Keratinocyte (primary cell): ENCODE measurements around the gene NCKAP5. TPM values are rescaled to one million over a fixed set of nuclear protein-coding genes. Genes with fewer than 3 reads are reported as not detected.
A peak's percentile ranks its signal among the peaks of the same experiment; 100 is the strongest.

Experiments used
- DNase-seq: peaks from one replicate; pipeline ENCODE4 v3.0.0-alpha.2; 2011; ENCODE audit warnings: low read depth, missing footprints, low spot score
- FAIRE-seq: peaks from 2 replicates; lab custom pipeline; 2011; peaks lifted over from hg19 to GRCh38; lab: Jason Lieb, UNC
- H2AFZ ChIP-seq: 2 replicates; pipeline ENCODE4 v1.6.0; 2012; ENCODE audit warnings: low read length, control low read depth, inconsistent platforms; ENCODE audit not compliant: control insufficient read depth
- H3K27ac ChIP-seq: 2 replicates; pipeline ENCODE4 v1.5.1; 2011; ENCODE audit warnings: low read length; ENCODE audit not compliant: control insufficient read depth, insufficient read depth
- H3K27me3 ChIP-seq: 3 replicates; pipeline ENCODE4 v1.6.0; 2011; ENCODE audit warnings: low read length; ENCODE audit not compliant: control insufficient read depth, insufficient read depth; ENCODE audit errors: extremely low read depth
- H3K36me3 ChIP-seq, 2 experiments: 2 replicates in 1 of 2; 3 replicates in 1 of 2; pipeline ENCODE4 v1.5.1; 2011; ENCODE audit warnings: low read length in 2 of 2, mild to moderate bottlenecking in 1 of 2; ENCODE audit not compliant: control insufficient read depth in 2 of 2, insufficient read depth in 2 of 2; ENCODE audit errors: extremely low read depth in 1 of 2
- H3K4me1 ChIP-seq: 3 replicates; pipeline ENCODE4 v1.5.1; 2011; ENCODE audit warnings: low read length; ENCODE audit not compliant: control insufficient read depth, insufficient read depth; ENCODE audit errors: extremely low read depth
- H3K4me2 ChIP-seq: 3 replicates; pipeline ENCODE4 v1.6.0; 2011; ENCODE audit warnings: low read depth, low read length; ENCODE audit not compliant: control insufficient read depth, insufficient read depth; ENCODE audit errors: extremely low read depth
- H3K4me3 ChIP-seq, 3 experiments: fragments of 200-600 bp in 1 of 3; sonication (generic) in 1 of 3; 2 replicates in 2 of 3; 3 replicates in 1 of 3; pipeline ENCODE4 v1.5.1; 2011 to 2016; ENCODE audit warnings: low read length in 3 of 3, mild to moderate bottlenecking in 3 of 3, control low read depth in 2 of 3, inconsistent platforms in 1 of 3, low read depth in 1 of 3, mixed read lengths in 1 of 3, mixed run types in 1 of 3, moderate library complexity in 1 of 3; ENCODE audit not compliant: control insufficient read depth in 2 of 3, insufficient read depth in 2 of 3; ENCODE audit errors: extremely low read depth in 1 of 3
- H3K79me2 ChIP-seq: 2 replicates; pipeline ENCODE4 v1.6.0; 2012; ENCODE audit warnings: low read length; ENCODE audit not compliant: control insufficient read depth, insufficient read depth
- H3K9ac ChIP-seq: 3 replicates; pipeline ENCODE4 v1.6.0; 2011; ENCODE audit warnings: low read length; ENCODE audit not compliant: control insufficient read depth, insufficient read depth; ENCODE audit errors: extremely low read depth
- H3K9me1 ChIP-seq: 3 replicates; pipeline ENCODE4 v1.6.0; 2011; ENCODE audit warnings: low read length; ENCODE audit not compliant: control insufficient read depth, insufficient read depth; ENCODE audit errors: extremely low read depth
- H3K9me3 ChIP-seq: 2 replicates; pipeline ENCODE4 v1.5.1; 2012; ENCODE audit warnings: low read depth, low read length; ENCODE audit not compliant: control insufficient read depth
- H4K20me1 ChIP-seq: 3 replicates; pipeline ENCODE4 v1.6.0; 2011; ENCODE audit warnings: low read length; ENCODE audit not compliant: control insufficient read depth, insufficient read depth; ENCODE audit errors: extremely low read depth
- EZH2 ChIP-seq: IDR thresholded peaks from one replicate; pipeline ENCODE4 v1.6.1; 2012; ENCODE audit warnings: inconsistent platforms, mild to moderate bottlenecking, low read length, moderate library complexity
- dilution Hi-C: fragments of 300-500 bp; cut with MboI; formaldehyde crosslinking; loops from one replicate; pipeline ENCODE4 v1.7.0; 2020; ENCODE audit warnings: low sequenced_read_pairs; ENCODE audit not compliant: extremely low pct_ligation_motif_present
- polyA plus RNA-seq, 5 experiments: library from polyadenylated mRNA; depleted of rRNA in 3 of 5; stranded (reverse) in 3 of 5; stranded (forward) in 1 of 5; unstranded in 1 of 5; fragments of >200 nt; gene quantifications; 1 replicate in 1 of 5; 2 replicates in 3 of 5; 3 replicates in 1 of 5; pipeline versions ENCODE4 v1.2.1 to v1.2.3, GENCODE V29; 2011 to 2012; ENCODE audit warnings: missing spikeins in 2 of 5, low read depth in 1 of 5, low replicate concordance in 1 of 5
- TF ChIP-seq, protein P1 (sequence below), 3 experiments: IDR thresholded peaks in 1 of 3; conservative IDR thresholded peaks in 1 of 3; optimal IDR thresholded peaks in 1 of 3; 2 replicates in 2 of 3; 3 replicates in 1 of 3; pipeline versions ENCODE3 to v1.5.1; 2011; ENCODE audit warnings: low read length in 3 of 3, mild to moderate bottlenecking in 3 of 3, moderate library complexity in 2 of 3, control low read depth in 1 of 3, inconsistent platforms in 1 of 3; ENCODE audit not compliant: insufficient read depth in 2 of 3; ENCODE audit errors: extremely low read depth in 1 of 3

NCKAP5 gene
- polyA plus RNA-seq, 1 donor (not counting 4 experiments of a cell fraction or from before 2014, with no cell fraction given) = 3.6 TPM

GRCh38 chr2:132651115-132652045 is 916.9 kb downstream of the NCKAP5 start:
- FAIRE-seq = no peak
- TF ChIP-seq EZH2 = no peak
- TF ChIP-seq, protein P1, sequence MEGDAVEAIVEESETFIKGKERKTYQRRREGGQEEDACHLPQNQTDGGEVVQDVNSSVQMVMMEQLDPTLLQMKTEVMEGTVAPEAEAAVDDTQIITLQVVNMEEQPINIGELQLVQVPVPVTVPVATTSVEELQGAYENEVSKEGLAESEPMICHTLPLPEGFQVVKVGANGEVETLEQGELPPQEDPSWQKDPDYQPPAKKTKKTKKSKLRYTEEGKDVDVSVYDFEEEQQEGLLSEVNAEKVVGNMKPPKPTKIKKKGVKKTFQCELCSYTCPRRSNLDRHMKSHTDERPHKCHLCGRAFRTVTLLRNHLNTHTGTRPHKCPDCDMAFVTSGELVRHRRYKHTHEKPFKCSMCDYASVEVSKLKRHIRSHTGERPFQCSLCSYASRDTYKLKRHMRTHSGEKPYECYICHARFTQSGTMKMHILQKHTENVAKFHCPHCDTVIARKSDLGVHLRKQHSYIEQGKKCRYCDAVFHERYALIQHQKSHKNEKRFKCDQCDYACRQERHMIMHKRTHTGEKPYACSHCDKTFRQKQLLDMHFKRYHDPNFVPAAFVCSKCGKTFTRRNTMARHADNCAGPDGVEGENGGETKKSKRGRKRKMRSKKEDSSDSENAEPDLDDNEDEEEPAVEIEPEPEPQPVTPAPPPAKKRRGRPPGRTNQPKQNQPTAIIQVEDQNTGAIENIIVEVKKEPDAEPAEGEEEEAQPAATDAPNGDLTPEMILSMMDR (optimal IDR thresholded peaks at IDR 0.05 in 1 of 3, IDR thresholded peaks at IDR 0.05 in 1 of 3, conservative IDR thresholded peaks at IDR 0.05 in 1 of 3; ENCODE audit: extremely low read depth in 1 of 3, insufficient read depth in 2 of 3, low read length in 3 of 3) = peak in 2 of 3 experiments; percentile 42 to 45
- H3K4me2 ChIP-seq = no peak overlapping the region
- no peaks in the 10 kb centered on the region for H3K79me2 ChIP-seq
- no peak overlapping the region for H3K9ac ChIP-seq
- no peaks in the 10 kb centered on the region for H3K9me1 ChIP-seq
- H3K36me3 ChIP-seq = no peaks in the 10 kb centered on the region
- DNase-seq = no peak
- H4K20me1 ChIP-seq = no peaks in the 10 kb centered on the region
- dilution Hi-C loops = no loop called here
- H3K4me3 ChIP-seq = no peak overlapping the region
- H3K9me3 ChIP-seq = no peaks in the 10 kb centered on the region
- H2AFZ ChIP-seq = no peak overlapping the region
- H3K27ac ChIP-seq = no peak overlapping the region
- H3K27me3 ChIP-seq = no peaks in the 10 kb centered on the region
- peaks cover 3% of the 10 kb centered on the region for H3K4me1 ChIP-seq

GRCh38 chr2:132646540-132647108 is 921.6 kb downstream of the NCKAP5 start:
- Histone ChIP-seq H3K27ac (no peak overlapping the region), H4K20me1 (no peaks in the 10 kb centered on the region), H3K4me1 (no peaks in the 10 kb centered on the region), H3K4me3 (no peak overlapping the region), H3K36me3 (no peaks in the 10 kb centered on the region), H2AFZ (no peak overlapping the region), H3K9me3 (no peaks in the 10 kb centered on the region), H3K79me2 (no peaks in the 10 kb centered on the region), H3K9me1 (no peaks in the 10 kb centered on the region), H3K27me3 (no peaks in the 10 kb centered on the region), H3K9ac (no peak overlapping the region), H3K4me2 (no peak overlapping the region)
- FAIRE-seq (no peak), DNase-seq (no peak)
- TF ChIP-seq EZH2 = no peak
- TF ChIP-seq, protein P1 (optimal IDR thresholded peaks at IDR 0.05 in 1 of 3, IDR thresholded peaks at IDR 0.05 in 1 of 3, conservative IDR thresholded peaks at IDR 0.05 in 1 of 3; ENCODE audit: extremely low read depth in 1 of 3, insufficient read depth in 2 of 3, low read length in 3 of 3) = no peak
- dilution Hi-C loops = no loop called here
